HepG2 (cell line): ENCODE results near the gene ETS1. TPM values are rescaled to one million over a fixed set of nuclear protein-coding genes. Genes with fewer than 3 reads are reported as not detected.

ENCODE experiments used
- ATAC-seq: fragments of 200-7000 bp; cut with Tn5 transposase; 3 replicates; pipeline ENCODE4 v1.9.1; 2020; ENCODE audit warnings: mild to moderate bottlenecking, moderate library complexity
- BruUV-seq: library from RNA; stranded (reverse); fragments of 400-500 nt; replicated peaks from 2 replicates; lab custom pipeline; 2021; lab: Mats Ljungman, UMichigan
- CTCF ChIA-PET: fragments of 300-600 bp; formaldehyde crosslinking; extraction: SDS; loops from one replicate; lab custom pipeline; 2021; ENCODE audit warnings: low total read pairs, inconsistent platforms, low intra/inter-chr PET ratio; lab: Yijun Ruan, JAX
- POLR2A ChIA-PET: fragments of 350-600 bp; sonication (Branson Sonifier 250); formaldehyde crosslinking; loops from one replicate; lab custom pipeline; 2020; ENCODE audit warnings: antibody characterized with exemption, inconsistent platforms; lab: Yijun Ruan, JAX
- DNase-seq: peaks from one replicate; pipeline ENCODE4 v3.0.0-alpha.2; 2015; ENCODE audit warnings: low spot score
- FAIRE-seq: peaks from 3 replicates; lab custom pipeline; 2011; peaks lifted over from hg19 to GRCh38; lab: Jason Lieb, UNC
- H2AFZ ChIP-seq: one replicate; pipeline ENCODE4 v1.6.1; 2011; ENCODE audit warnings: low read length, inconsistent platforms
- H3K27ac ChIP-seq: fragments of 300-600 bp; 3 replicates; pipeline ENCODE4 v1.8.0; 2011; ENCODE audit warnings: mixed run types, mild to moderate bottlenecking, mixed read lengths, low read length, inconsistent platforms; ENCODE audit not compliant: insufficient read depth; ENCODE audit errors: extremely low read length
- H3K27me3 ChIP-seq, 2 experiments: fragments of 200-600 bp in 1 of 2; 2 replicates in 1 of 2; 3 replicates in 1 of 2; pipeline versions ENCODE4 v1.6.0 to v1.8.0; 2011; ENCODE audit warnings: low read length in 2 of 2, mild to moderate bottlenecking in 2 of 2, moderate library complexity in 2 of 2, inconsistent platforms in 1 of 2; ENCODE audit not compliant: insufficient read depth in 2 of 2, control insufficient read depth in 1 of 2
- H3K36me3 ChIP-seq, 2 experiments: fragments of 200-600 bp in 1 of 2; replicated peaks in 1 of 2; 2 replicates in 1 of 2; 3 replicates in 1 of 2; pipeline versions ENCODE4 v1.5.1 to v1.8.0; 2011; ENCODE audit warnings: low read length in 2 of 2, inconsistent platforms in 1 of 2; ENCODE audit not compliant: insufficient read depth in 2 of 2, control insufficient read depth in 1 of 2
- H3K4me1 ChIP-seq: 2 replicates; pipeline ENCODE4 v1.5.1; 2012; ENCODE audit warnings: low read length, inconsistent platforms; ENCODE audit not compliant: insufficient read depth
- H3K4me2 ChIP-seq: 2 replicates; pipeline ENCODE4 v1.6.0; 2011; ENCODE audit warnings: low read depth, low read length, inconsistent platforms
- H3K4me3 ChIP-seq, 3 experiments: fragments of 200-600 bp in 1 of 3; sonication (generic), shearing (Covaris generic) in 1 of 3; replicated peaks in 1 of 3; 2 replicates each; pipeline ENCODE4 v1.5.1; 2011 to 2016; ENCODE audit warnings: low read length in 3 of 3, inconsistent platforms in 2 of 3, low read depth in 2 of 3, mild to moderate bottlenecking in 2 of 3, control low read depth in 1 of 3, mixed read lengths in 1 of 3; ENCODE audit not compliant: insufficient read depth in 1 of 3
- H3K79me2 ChIP-seq: one replicate; pipeline ENCODE4 v1.6.1; 2011; ENCODE audit warnings: low read length, inconsistent platforms; ENCODE audit not compliant: insufficient read depth
- H3K9ac ChIP-seq: 2 replicates; pipeline ENCODE4 v1.6.0; 2011; ENCODE audit warnings: mild to moderate bottlenecking, low read depth, low read length, inconsistent platforms; ENCODE audit not compliant: insufficient read depth
- H3K9me3 ChIP-seq: 2 replicates; pipeline ENCODE4 v1.5.1; 2012; ENCODE audit warnings: mild to moderate bottlenecking, low read length
- H4K20me1 ChIP-seq: 2 replicates; pipeline ENCODE4 v1.6.0; 2011; ENCODE audit warnings: inconsistent platforms, mild to moderate bottlenecking, low read length, moderate library complexity; ENCODE audit not compliant: insufficient read depth
- DDIT3 ChIP-seq: sonication (generic); formaldehyde crosslinking; IDR thresholded peaks from 2 replicates; pipeline ENCODE4 v1.4.0; 2020; ENCODE audit warnings: mild to moderate bottlenecking, missing genetic modification reagents
- HCFC1 ChIP-seq: fragments of 150-350 bp; IDR thresholded peaks from 2 replicates; pipeline ENCODE4 v1.6.1; 2014; ENCODE audit warnings: low read depth, low read length
- HNF4A ChIP-seq: sonication (generic); formaldehyde crosslinking; IDR thresholded peaks from 2 replicates; pipeline ENCODE4 v1.4.0; 2020; ENCODE audit warnings: missing genetic modification reagents
- MAFF ChIP-seq: IDR thresholded peaks from 2 replicates; pipeline ENCODE4 v1.6.1; 2011; ENCODE audit warnings: low read depth, low read length, improper control_type of control experiment
- MTF1 ChIP-seq: sonication (generic); formaldehyde crosslinking; IDR thresholded peaks from 2 replicates; pipeline ENCODE4 v1.5.0; 2020; ENCODE audit warnings: missing genetic modification reagents
- RFX3 ChIP-seq: IDR thresholded peaks from 2 replicates; pipeline ENCODE4 v1.6.1; 2016; ENCODE audit warnings: missing biosample characterization, missing genetic modification reagents
- STAT5B ChIP-seq: sonication (generic); formaldehyde crosslinking; IDR thresholded peaks from 2 replicates; pipeline ENCODE4 v1.4.0; 2020; ENCODE audit warnings: missing genetic modification reagents
- TARDBP ChIP-seq: sonication (generic); formaldehyde crosslinking; IDR thresholded peaks from 2 replicates; pipeline ENCODE4 v1.8.0; 2022; ENCODE audit warnings: mild to moderate bottlenecking, missing genetic modification reagents
- TSC22D2 ChIP-seq: sonication (generic); formaldehyde crosslinking; IDR thresholded peaks from 2 replicates; pipeline ENCODE4 v1.5.1; 2020; ENCODE audit warnings: missing genetic modification reagents, mild to moderate bottlenecking, borderline replicate concordance
- ZBTB3 ChIP-seq: sonication (generic); formaldehyde crosslinking; IDR thresholded peaks from 2 replicates; pipeline ENCODE4 v1.4.0; 2020; ENCODE audit warnings: low read depth, mild to moderate bottlenecking, moderate library complexity, missing genetic modification reagents, borderline replicate concordance
- ZFP90 ChIP-seq: sonication (generic); formaldehyde crosslinking; IDR thresholded peaks from 2 replicates; pipeline ENCODE4 v1.8.0; 2022; ENCODE audit warnings: missing genetic modification reagents, mild to moderate bottlenecking, inconsistent platforms, borderline replicate concordance
- ZNF10 ChIP-seq: sonication (generic); formaldehyde crosslinking; IDR thresholded peaks from 2 replicates; pipeline ENCODE4 v1.4.0; 2020; ENCODE audit warnings: mild to moderate bottlenecking, low read depth, missing genetic modification reagents, borderline replicate concordance
- ZNF30 ChIP-seq: sonication (generic); formaldehyde crosslinking; IDR thresholded peaks from 2 replicates; pipeline ENCODE4 v1.5.0; 2020; ENCODE audit warnings: mild to moderate bottlenecking, missing genetic modification reagents
- ZNF329 ChIP-seq: sonication (generic); formaldehyde crosslinking; IDR thresholded peaks from 2 replicates; pipeline ENCODE4 v1.9.0; 2021; ENCODE audit warnings: low read depth, mild to moderate bottlenecking, missing genetic modification reagents
- ZNF333 ChIP-seq: sonication (generic); formaldehyde crosslinking; IDR thresholded peaks from 2 replicates; pipeline ENCODE4 v1.4.0; 2020; ENCODE audit warnings: mild to moderate bottlenecking, missing genetic modification reagents, borderline replicate concordance
- ZNF790 ChIP-seq: sonication (generic); formaldehyde crosslinking; IDR thresholded peaks from 2 replicates; pipeline ENCODE4 v1.8.0; 2022; ENCODE audit warnings: missing genetic modification reagents, mild to moderate bottlenecking, borderline replicate concordance
- ZNF850 ChIP-seq: sonication (generic); formaldehyde crosslinking; conservative IDR thresholded peaks from 2 replicates; pipeline ENCODE4 v1.9.0; 2021; ENCODE audit warnings: mild to moderate bottlenecking, missing genetic modification reagents
- ZSCAN20 ChIP-seq: sonication (generic); formaldehyde crosslinking; IDR thresholded peaks from 2 replicates; pipeline ENCODE4 v1.4.0; 2020; ENCODE audit warnings: missing genetic modification reagents, mild to moderate bottlenecking, borderline replicate concordance
- WGBS: methylation state at CpG from one replicate; pipeline ENCODE4 v1.1.6; 2017; ENCODE audit warnings: low lambda C conversion rate; 5-methylcytosine and 5-hydroxymethylcytosine counted together
- in situ Hi-C: cut with HindIII; loops from 2 replicates; pipeline ENCODE4 v1.10.0; 2017; ENCODE audit warnings: low pct_unique_long_range_greater_than_20kb; ENCODE audit not compliant: extremely low pct_ligation_motif_present
- intact Hi-C: fragments of 100-400 bp; cut with micrococcal nuclease; formaldehyde crosslinking; loops from one replicate; pipeline ENCODE4 v1.10.0; 2022; ENCODE audit not compliant: unreplicated experiment
- polyA plus RNA-seq, 8 experiments: library from polyadenylated mRNA; depleted of rRNA in 3 of 8; stranded (reverse) in 7 of 8; unstranded in 1 of 8; fragments of >200 nt; fragmentation: Illumina TruSeq in 4 of 8; extraction: Trizol in 4 of 8; gene quantifications; 2 replicates each; pipeline versions ENCODE4 v1.2.1 to v1.2.3, GENCODE V29; 2011 to 2016; ENCODE audit warnings: low read depth in 4 of 8, missing spikeins in 1 of 8, mixed read lengths in 1 of 8; ENCODE audit not compliant: insufficient read depth in 1 of 8
- total RNA-seq, 5 experiments: library from RNA; depleted of rRNA; stranded (reverse); fragments of >200 nt; fragmentation: Illumina TruSeq; extraction: Trizol; gene quantifications; 2 replicates each; pipeline ENCODE4 v1.2.3, GENCODE V29; 2016; ENCODE audit warnings: low read depth in 1 of 5
- TF ChIP-seq, protein P1 (sequence below): sonication (generic); formaldehyde crosslinking; IDR thresholded peaks from 2 replicates; pipeline ENCODE4 v1.5.1; 2020; ENCODE audit warnings: missing genetic modification reagents, mild to moderate bottlenecking, borderline replicate concordance
- TF ChIP-seq, protein P2 (sequence below): sonication (generic); formaldehyde crosslinking; IDR thresholded peaks from 2 replicates; pipeline ENCODE4; 2020; ENCODE audit warnings: missing genetic modification reagents, mild to moderate bottlenecking, borderline replicate concordance

Gene ETS1
- total and polyA plus RNA-seq, 2 of the 13 experiments (the other 11 are each of a cell fraction or from before 2014, with no cell fraction given), result 0.18 to 0.34 TPM

- in situ Hi-C loops, result no loop called here
- Histone ChIP-seq H4K20me1 (no peaks in the 10 kb centered on the region), H3K4me3 (no peak overlapping the region), H3K36me3 (no peaks in the 10 kb centered on the region), H3K27me3 (peaks cover 0 to 8% of the 10 kb centered on the region in 2 experiments; a peak in 4 of 5 replicates), H2AFZ (no peak overlapping the region), H3K79me2 (no peaks in the 10 kb centered on the region), H3K9ac (no peak overlapping the region), H3K9me3 (no peaks in the 10 kb centered on the region), H3K4me2 (no peak overlapping the region), H3K27ac (no peak overlapping the region), H3K4me1 (peaks cover 8% of the 10 kb centered on the region)
- ATAC-seq, result no peak
- intact Hi-C loops, result no loop called here
- WGBS, result 67% methylated on average over 12 of the region's 12 CpGs
- TF ChIP-seq ZNF30, result no peak
- no peak for TF ChIP-seq ZBTB3 (CRISPR knock-in tag)
- TF ChIP-seq, protein P1, sequence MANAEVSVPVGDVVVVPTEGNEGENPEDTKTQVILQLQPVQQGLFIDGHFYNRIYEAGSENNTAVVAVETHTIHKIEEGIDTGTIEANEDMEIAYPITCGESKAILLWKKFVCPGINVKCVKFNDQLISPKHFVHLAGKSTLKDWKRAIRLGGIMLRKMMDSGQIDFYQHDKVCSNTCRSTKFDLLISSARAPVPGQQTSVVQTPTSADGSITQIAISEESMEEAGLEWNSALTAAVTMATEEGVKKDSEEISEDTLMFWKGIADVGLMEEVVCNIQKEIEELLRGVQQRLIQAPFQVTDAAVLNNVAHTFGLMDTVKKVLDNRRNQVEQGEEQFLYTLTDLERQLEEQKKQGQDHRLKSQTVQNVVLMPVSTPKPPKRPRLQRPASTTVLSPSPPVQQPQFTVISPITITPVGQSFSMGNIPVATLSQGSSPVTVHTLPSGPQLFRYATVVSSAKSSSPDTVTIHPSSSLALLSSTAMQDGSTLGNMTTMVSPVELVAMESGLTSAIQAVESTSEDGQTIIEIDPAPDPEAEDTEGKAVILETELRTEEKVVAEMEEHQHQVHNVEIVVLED (CRISPR knock-in tag), result no peak
- no peak for TF ChIP-seq RFX3 (CRISPR knock-in tag)
- no peak for TF ChIP-seq ZFP90 (CRISPR knock-in tag)
- TF ChIP-seq TARDBP, result no peak
- no peak for TF ChIP-seq ZNF333
- no peak for TF ChIP-seq HCFC1
- TF ChIP-seq MTF1 (CRISPR knock-in tag), result no peak
- TF ChIP-seq MAFF, result no peak
- no peak for TF ChIP-seq STAT5B (CRISPR knock-in tag)
- TF ChIP-seq DDIT3 (CRISPR knock-in tag), result no peak
- no peak for TF ChIP-seq ZNF329 (CRISPR knock-in tag)
- TF ChIP-seq ZNF850, result no peak
- no peak for TF ChIP-seq ZNF790 (CRISPR knock-in tag)
- TF ChIP-seq ZSCAN20 (CRISPR knock-in tag), result no peak
- TF ChIP-seq TSC22D2 (CRISPR knock-in tag), result no peak
- no peak for TF ChIP-seq HNF4A (CRISPR knock-in tag)
- TF ChIP-seq, protein P2, sequence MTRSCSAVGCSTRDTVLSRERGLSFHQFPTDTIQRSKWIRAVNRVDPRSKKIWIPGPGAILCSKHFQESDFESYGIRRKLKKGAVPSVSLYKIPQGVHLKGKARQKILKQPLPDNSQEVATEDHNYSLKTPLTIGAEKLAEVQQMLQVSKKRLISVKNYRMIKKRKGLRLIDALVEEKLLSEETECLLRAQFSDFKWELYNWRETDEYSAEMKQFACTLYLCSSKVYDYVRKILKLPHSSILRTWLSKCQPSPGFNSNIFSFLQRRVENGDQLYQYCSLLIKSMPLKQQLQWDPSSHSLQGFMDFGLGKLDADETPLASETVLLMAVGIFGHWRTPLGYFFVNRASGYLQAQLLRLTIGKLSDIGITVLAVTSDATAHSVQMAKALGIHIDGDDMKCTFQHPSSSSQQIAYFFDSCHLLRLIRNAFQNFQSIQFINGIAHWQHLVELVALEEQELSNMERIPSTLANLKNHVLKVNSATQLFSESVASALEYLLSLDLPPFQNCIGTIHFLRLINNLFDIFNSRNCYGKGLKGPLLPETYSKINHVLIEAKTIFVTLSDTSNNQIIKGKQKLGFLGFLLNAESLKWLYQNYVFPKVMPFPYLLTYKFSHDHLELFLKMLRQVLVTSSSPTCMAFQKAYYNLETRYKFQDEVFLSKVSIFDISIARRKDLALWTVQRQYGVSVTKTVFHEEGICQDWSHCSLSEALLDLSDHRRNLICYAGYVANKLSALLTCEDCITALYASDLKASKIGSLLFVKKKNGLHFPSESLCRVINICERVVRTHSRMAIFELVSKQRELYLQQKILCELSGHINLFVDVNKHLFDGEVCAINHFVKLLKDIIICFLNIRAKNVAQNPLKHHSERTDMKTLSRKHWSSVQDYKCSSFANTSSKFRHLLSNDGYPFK (CRISPR knock-in tag), result no peak
- no peak for TF ChIP-seq ZNF10 (CRISPR knock-in tag)
- DNase-seq, result no peak
- POLR2A ChIA-PET, result no interaction called here
- FAIRE-seq, result no peak
- BruUV-seq, result no TSS peak
- CTCF ChIA-PET, result no interaction called here
These were observed 66.3 kb downstream of the ETS1 start for GRCh38 chr11:128520888-128521681.
